ENCODE measurements around the gene TET2.

DNA sequence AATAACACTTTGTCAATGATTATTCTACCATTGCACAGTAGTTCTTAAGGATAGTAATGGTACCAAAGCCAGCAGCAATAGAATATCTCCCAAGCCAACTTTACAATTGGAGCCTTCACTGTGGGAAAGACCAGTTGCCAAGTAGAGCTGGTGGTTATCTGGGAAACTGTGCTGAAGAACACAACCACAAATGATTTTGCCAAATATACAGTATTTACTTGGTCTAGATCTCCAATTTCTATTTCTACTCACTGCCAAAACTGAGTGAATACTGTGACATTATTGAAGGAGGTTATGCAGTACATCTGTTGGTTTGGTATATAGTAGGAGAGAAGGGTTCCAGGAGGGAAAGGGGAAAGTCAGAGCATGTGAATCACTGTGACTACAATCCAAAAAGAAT, 3.8 kb downstream of the TET2 start:
- TF ChIP-seq CTCF (conservative IDR thresholded peaks at IDR 0.05) (no peak), ZFX (IDR thresholded peaks at IDR 0.05) (no peak)

All from C4-2B (cell line).